ENCODE results near the gene BAZ1A.

BAZ1A gene

GRCh38 chr14:34875031-34875922 lies at the start of gene BAZ1A:
Gene BAZ1A (minus strand): TSS chr14:34875360. CDS start chr14:34874604, 756 bp downstream.
- DNase-seq, result peak; percentile 45 to 77

- no peak for DNase-seq
Observed at GRCh38 chr14:34920339-34920738, 45.2 kb upstream of the BAZ1A start.

- no peak for DNase-seq
Observed at GRCh38 chr14:34913619-34914018, 38.5 kb upstream of the BAZ1A start.

- no peak for DNase-seq
Observed at GRCh38 chr14:34912966-34913365, 37.8 kb upstream of the BAZ1A start.

- DNase-seq, result no peak
Observed at GRCh38 chr14:34912182-34912581, 37.0 kb upstream of the BAZ1A start.

GRCh38 chr14:34911209-34912150 lies 36.3 kb upstream of the BAZ1A start:
- DNase-seq, result no peak

GRCh38 chr14:34906287-34906686 lies 31.1 kb upstream of the BAZ1A start:
- no peak for DNase-seq

- no peak for DNase-seq
Observed at GRCh38 chr14:34895277-34895676, 20.1 kb upstream of the BAZ1A start.

- DNase-seq, result no peak
Observed at GRCh38 chr14:34890937-34891336, 15.8 kb upstream of the BAZ1A start.

GRCh38 chr14:34888186-34888585 lies 13.0 kb upstream of the BAZ1A start:
- no peak for DNase-seq

GRCh38 chr14:34883954-34884353 lies 8.8 kb upstream of the BAZ1A start:
- DNase-seq, result no peak

GRCh38 chr14:34874386-34875030 lies 652 bp downstream of the BAZ1A start:
- peak; percentile 21 to 62 for DNase-seq

- DNase-seq, result peak; percentile 80 to 99
Observed at GRCh38 chr14:34873589-34874385, 1.4 kb downstream of the BAZ1A start.

- DNase-seq, result peak in 1 of 2 donors; percentile 32
Observed at GRCh38 chr14:34872822-34873588, 2.2 kb downstream of the BAZ1A start.

- DNase-seq, result no peak
Observed at GRCh38 chr14:34867199-34867598, 8.0 kb downstream of the BAZ1A start.

GRCh38 chr14:34865889-34866574 lies 9.1 kb downstream of the BAZ1A start:
- DNase-seq, result no peak

- DNase-seq, result no peak
Observed at GRCh38 chr14:34863844-34864243, 11.3 kb downstream of the BAZ1A start.

- no peak for DNase-seq
Observed at GRCh38 chr14:34858765-34859164, 16.4 kb downstream of the BAZ1A start.

GRCh38 chr14:34857689-34858449 lies 17.3 kb downstream of the BAZ1A start:
- DNase-seq, result peak in 1 of 2 donors; percentile 23

GRCh38 chr14:34853041-34853440 lies 22.1 kb downstream of the BAZ1A start:
- no peak for DNase-seq

Data from bone marrow (tissue), 2 donors.